Measurements from ENCODE around the gene MYO6.

The MYO6 gene

GRCh38 chr6:75906871-75907270, 157.8 kb downstream of the MYO6 start:
- H3K4me2 ChIP-seq (ENCODE audit: low read length): no peak overlapping the region
- H3K36me3 ChIP-seq (ENCODE audit: insufficient read depth, low read length): no peaks in the 10 kb centered on the region
- no peaks in the 10 kb centered on the region for H3K9me3 ChIP-seq (ENCODE audit: low read length)
- H3K9me2 ChIP-seq (ENCODE audit: low read depth, low read length): no peaks in the 10 kb centered on the region
- no peaks in the 10 kb centered on the region for H3F3A ChIP-seq (ENCODE audit: insufficient read depth, low read length)
- no peaks in the 10 kb centered on the region for H3K79me2 ChIP-seq (ENCODE audit: insufficient read depth, low read length)
- no peak overlapping the region for H3K4me3 ChIP-seq (ENCODE audit: low read depth, low read length, poor library complexity, severe bottlenecking)
- TF ChIP-seq EZH2 (IDR thresholded peaks at IDR 0.05; ENCODE audit: borderline replicate concordance, low read length): no peak
- TF ChIP-seq, protein P1, sequence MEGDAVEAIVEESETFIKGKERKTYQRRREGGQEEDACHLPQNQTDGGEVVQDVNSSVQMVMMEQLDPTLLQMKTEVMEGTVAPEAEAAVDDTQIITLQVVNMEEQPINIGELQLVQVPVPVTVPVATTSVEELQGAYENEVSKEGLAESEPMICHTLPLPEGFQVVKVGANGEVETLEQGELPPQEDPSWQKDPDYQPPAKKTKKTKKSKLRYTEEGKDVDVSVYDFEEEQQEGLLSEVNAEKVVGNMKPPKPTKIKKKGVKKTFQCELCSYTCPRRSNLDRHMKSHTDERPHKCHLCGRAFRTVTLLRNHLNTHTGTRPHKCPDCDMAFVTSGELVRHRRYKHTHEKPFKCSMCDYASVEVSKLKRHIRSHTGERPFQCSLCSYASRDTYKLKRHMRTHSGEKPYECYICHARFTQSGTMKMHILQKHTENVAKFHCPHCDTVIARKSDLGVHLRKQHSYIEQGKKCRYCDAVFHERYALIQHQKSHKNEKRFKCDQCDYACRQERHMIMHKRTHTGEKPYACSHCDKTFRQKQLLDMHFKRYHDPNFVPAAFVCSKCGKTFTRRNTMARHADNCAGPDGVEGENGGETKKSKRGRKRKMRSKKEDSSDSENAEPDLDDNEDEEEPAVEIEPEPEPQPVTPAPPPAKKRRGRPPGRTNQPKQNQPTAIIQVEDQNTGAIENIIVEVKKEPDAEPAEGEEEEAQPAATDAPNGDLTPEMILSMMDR (IDR thresholded peaks at IDR 0.05; ENCODE audit: low read length): no peak
- no peak overlapping the region for H3K27ac ChIP-seq (ENCODE audit: low read depth, low read length, poor library complexity, severe bottlenecking)
- H3K4me1 ChIP-seq (ENCODE audit: insufficient read depth, low read length, severe bottlenecking): no peaks in the 10 kb centered on the region
- H3K27me3 ChIP-seq (ENCODE audit: insufficient read depth, low read length): no peaks in the 10 kb centered on the region
- no peak overlapping the region for H3K9ac ChIP-seq (ENCODE audit: low read length)
- H4K20me1 ChIP-seq (ENCODE audit: insufficient read depth, low read length): no peaks in the 10 kb centered on the region
- H2AFZ ChIP-seq (ENCODE audit: low read length): no peak overlapping the region

GRCh38 chr6:75907444-75907843, 158.4 kb downstream of the MYO6 start:
- no peak overlapping the region for H3K9ac ChIP-seq (ENCODE audit: low read length)
- no peaks in the 10 kb centered on the region for H3K9me3 ChIP-seq (ENCODE audit: low read length)
- no peaks in the 10 kb centered on the region for H3K9me2 ChIP-seq (ENCODE audit: low read depth, low read length)
- H3K27ac ChIP-seq (ENCODE audit: low read depth, low read length, poor library complexity, severe bottlenecking): no peak overlapping the region
- H3K4me1 ChIP-seq (ENCODE audit: insufficient read depth, low read length, severe bottlenecking): no peaks in the 10 kb centered on the region
- no peaks in the 10 kb centered on the region for H3F3A ChIP-seq (ENCODE audit: insufficient read depth, low read length)
- H3K79me2 ChIP-seq (ENCODE audit: insufficient read depth, low read length): no peaks in the 10 kb centered on the region
- TF ChIP-seq, protein P1 (IDR thresholded peaks at IDR 0.05; ENCODE audit: low read length): no peak
- no peak for TF ChIP-seq EZH2 (IDR thresholded peaks at IDR 0.05; ENCODE audit: borderline replicate concordance, low read length)
- no peak overlapping the region for H3K4me3 ChIP-seq (ENCODE audit: low read depth, low read length, poor library complexity, severe bottlenecking)
- H4K20me1 ChIP-seq (ENCODE audit: insufficient read depth, low read length): no peaks in the 10 kb centered on the region
- no peaks in the 10 kb centered on the region for H3K36me3 ChIP-seq (ENCODE audit: insufficient read depth, low read length)
- no peak overlapping the region for H2AFZ ChIP-seq (ENCODE audit: low read length)
- no peaks in the 10 kb centered on the region for H3K27me3 ChIP-seq (ENCODE audit: insufficient read depth, low read length)
- no peak overlapping the region for H3K4me2 ChIP-seq (ENCODE audit: low read length)

DNA sequence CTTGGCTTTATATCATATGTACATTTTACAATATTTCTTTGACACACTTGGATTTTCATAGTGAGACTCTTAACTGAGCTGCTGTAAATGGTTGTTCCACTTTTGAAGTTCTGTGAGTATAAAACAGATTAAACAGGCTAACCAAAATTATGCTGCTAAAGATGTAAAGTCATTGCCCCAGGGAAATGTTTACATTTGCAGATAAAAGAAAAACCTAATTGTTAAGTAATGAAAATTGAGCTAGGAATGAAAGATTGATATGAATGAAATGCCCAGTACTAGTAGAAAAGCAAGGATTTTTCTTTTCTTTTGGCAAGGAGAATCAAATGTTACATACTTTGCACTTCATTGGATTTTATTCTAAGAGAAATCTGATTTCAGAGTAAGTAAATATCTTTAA, 164.0 kb downstream of the MYO6 start:
- no peaks in the 10 kb centered on the region for H3K79me2 ChIP-seq (ENCODE audit: insufficient read depth, low read length)
- H3K4me2 ChIP-seq (ENCODE audit: low read length): no peak overlapping the region
- no peak overlapping the region for H3K9ac ChIP-seq (ENCODE audit: low read length)
- no peak overlapping the region for H2AFZ ChIP-seq (ENCODE audit: low read length)
- H3K36me3 ChIP-seq (ENCODE audit: insufficient read depth, low read length): no peaks in the 10 kb centered on the region
- no peaks in the 10 kb centered on the region for H3K9me2 ChIP-seq (ENCODE audit: low read depth, low read length)
- H3K9me3 ChIP-seq (ENCODE audit: low read length): no peaks in the 10 kb centered on the region
- H3K4me3 ChIP-seq (ENCODE audit: low read depth, low read length, poor library complexity, severe bottlenecking): no peak overlapping the region
- H3K4me1 ChIP-seq (ENCODE audit: insufficient read depth, low read length, severe bottlenecking): no peaks in the 10 kb centered on the region
- H3K27ac ChIP-seq (ENCODE audit: low read depth, low read length, poor library complexity, severe bottlenecking): no peak overlapping the region
- no peaks in the 10 kb centered on the region for H4K20me1 ChIP-seq (ENCODE audit: insufficient read depth, low read length)
- TF ChIP-seq, protein P1 (IDR thresholded peaks at IDR 0.05; ENCODE audit: low read length): no peak
- no peaks in the 10 kb centered on the region for H3F3A ChIP-seq (ENCODE audit: insufficient read depth, low read length)
- H3K27me3 ChIP-seq (ENCODE audit: insufficient read depth, low read length): no peaks in the 10 kb centered on the region

Measured in OCI-LY1 (cell line).